OCI-LY7 (cell line): Measurements from ENCODE around the gene CDH23.

Experiments
- EZH2phosphoT487 ChIP-seq: fragments of 200-600 bp; sonication (generic); IDR thresholded peaks from 2 replicates; pipeline ENCODE4 v1.6.1; 2018; ENCODE audit warnings: low read depth, borderline replicate concordance, mild to moderate bottlenecking, mixed run types, antibody characterized with exemption, low read length, moderate library complexity, mixed read lengths
- TF ChIP-seq, protein P1 (sequence below): fragments of 200-600 bp; sonication (generic); conservative IDR thresholded peaks from 2 replicates; pipeline ENCODE4 v1.5.1; 2014; ENCODE audit warnings: mild to moderate bottlenecking, antibody characterized with exemption, low read length, moderate library complexity, mixed read lengths

DNA sequence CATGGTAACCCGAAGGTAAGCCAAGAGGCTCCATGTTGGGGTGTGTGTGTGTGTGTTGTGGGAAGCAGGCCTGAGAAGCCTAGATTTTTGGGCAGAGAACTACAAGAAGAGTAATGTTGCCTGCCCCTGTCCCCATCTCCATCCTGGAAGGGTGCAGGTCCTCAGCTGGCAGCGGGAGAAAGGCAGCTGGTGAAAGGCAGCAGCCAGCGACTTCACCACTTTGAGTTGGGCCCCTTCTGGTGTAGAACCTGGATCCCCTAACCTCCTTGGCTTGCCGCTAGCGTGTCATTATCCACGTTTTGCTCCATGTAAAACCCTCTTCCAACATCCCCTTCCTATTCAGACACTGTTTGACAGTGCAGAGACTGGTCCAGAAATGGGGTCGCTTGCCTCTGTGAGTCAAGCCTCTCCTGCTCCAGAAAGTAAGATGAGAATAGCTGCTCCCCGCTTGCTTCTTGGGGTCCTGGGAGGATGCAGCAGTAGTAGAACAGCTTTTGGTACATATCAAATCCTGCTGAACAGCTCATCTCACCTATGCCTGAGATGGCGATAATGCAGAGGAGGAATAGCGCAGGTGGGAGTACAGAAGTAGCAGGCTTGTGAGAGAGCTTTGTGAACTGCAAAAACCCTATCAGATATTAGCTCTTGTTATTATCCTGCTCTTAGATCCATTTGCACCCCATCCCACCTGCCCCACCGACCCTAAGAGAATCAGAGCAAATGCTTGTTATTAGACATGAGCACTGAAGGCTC is 22.1 kb upstream of the CDH23 start:
- TF ChIP-seq, protein P1, sequence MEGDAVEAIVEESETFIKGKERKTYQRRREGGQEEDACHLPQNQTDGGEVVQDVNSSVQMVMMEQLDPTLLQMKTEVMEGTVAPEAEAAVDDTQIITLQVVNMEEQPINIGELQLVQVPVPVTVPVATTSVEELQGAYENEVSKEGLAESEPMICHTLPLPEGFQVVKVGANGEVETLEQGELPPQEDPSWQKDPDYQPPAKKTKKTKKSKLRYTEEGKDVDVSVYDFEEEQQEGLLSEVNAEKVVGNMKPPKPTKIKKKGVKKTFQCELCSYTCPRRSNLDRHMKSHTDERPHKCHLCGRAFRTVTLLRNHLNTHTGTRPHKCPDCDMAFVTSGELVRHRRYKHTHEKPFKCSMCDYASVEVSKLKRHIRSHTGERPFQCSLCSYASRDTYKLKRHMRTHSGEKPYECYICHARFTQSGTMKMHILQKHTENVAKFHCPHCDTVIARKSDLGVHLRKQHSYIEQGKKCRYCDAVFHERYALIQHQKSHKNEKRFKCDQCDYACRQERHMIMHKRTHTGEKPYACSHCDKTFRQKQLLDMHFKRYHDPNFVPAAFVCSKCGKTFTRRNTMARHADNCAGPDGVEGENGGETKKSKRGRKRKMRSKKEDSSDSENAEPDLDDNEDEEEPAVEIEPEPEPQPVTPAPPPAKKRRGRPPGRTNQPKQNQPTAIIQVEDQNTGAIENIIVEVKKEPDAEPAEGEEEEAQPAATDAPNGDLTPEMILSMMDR = no peak
- no peak for TF ChIP-seq EZH2phosphoT487
